ENCODE data around the gene FBXW7.

FBXW7 gene

DNA sequence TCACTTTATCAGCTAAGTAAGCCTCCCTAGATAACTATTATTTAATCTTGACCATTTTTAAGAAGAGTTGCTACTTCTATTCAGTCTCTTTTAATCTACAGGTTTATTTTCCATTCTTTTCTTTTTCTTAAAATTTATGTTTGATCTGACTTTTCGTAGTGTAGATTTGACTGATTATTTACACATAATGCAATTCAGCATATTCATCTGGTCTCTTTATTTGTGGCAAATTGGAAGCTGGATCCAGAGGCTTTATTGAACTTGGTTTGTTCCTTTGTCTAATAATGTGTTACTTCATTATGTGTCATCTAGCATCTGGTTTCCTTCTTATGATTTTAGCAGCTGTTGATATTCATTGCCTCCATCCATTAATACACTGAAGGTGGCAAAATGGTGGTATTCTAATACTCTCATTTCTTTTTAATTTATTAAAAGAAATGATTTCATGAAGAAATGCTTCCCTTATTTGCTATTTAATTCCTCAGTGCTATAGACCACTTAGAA lies 113.0 kb downstream of the FBXW7 start:
- no peak for DNase-seq (ENCODE audit: low read depth)
- TF ChIP-seq, protein P1, sequence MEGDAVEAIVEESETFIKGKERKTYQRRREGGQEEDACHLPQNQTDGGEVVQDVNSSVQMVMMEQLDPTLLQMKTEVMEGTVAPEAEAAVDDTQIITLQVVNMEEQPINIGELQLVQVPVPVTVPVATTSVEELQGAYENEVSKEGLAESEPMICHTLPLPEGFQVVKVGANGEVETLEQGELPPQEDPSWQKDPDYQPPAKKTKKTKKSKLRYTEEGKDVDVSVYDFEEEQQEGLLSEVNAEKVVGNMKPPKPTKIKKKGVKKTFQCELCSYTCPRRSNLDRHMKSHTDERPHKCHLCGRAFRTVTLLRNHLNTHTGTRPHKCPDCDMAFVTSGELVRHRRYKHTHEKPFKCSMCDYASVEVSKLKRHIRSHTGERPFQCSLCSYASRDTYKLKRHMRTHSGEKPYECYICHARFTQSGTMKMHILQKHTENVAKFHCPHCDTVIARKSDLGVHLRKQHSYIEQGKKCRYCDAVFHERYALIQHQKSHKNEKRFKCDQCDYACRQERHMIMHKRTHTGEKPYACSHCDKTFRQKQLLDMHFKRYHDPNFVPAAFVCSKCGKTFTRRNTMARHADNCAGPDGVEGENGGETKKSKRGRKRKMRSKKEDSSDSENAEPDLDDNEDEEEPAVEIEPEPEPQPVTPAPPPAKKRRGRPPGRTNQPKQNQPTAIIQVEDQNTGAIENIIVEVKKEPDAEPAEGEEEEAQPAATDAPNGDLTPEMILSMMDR (IDR thresholded peaks at IDR 0.05; ENCODE audit: low read depth, low read length, missing control alignments) = no peak
- in situ Hi-C loops (cut with HindIII; ENCODE audit: low sequenced_read_pairs) = no loop called here
- no peak overlapping the region for H3K4me3 ChIP-seq (ENCODE audit: low read depth, low read length)

DNA sequence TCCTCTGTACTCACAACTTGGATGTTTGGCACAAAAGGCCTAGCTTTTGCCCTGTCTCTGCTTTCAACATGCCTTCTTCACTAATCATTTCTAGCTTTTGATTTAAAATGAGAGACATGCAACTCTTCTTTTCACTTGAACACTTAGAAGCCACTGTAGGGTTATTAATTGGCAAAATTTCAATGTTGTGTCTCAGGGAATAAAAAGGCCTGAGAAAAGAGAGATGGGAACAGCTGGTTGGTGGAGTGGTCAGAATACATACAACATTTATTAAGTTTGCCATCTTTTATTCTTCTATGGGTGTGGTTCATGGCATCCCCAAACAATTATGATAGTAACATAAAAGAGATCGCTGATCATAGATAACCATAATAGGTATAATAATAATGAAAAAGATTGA lies 114.3 kb downstream of the FBXW7 start:
- in situ Hi-C loops (cut with HindIII; ENCODE audit: low sequenced_read_pairs) = no loop called here
- H3K4me3 ChIP-seq (ENCODE audit: low read depth, low read length) = no peak overlapping the region
- TF ChIP-seq, protein P1 (IDR thresholded peaks at IDR 0.05; ENCODE audit: low read depth, low read length, missing control alignments) = no peak
- no peak for DNase-seq (ENCODE audit: low read depth)

DNA sequence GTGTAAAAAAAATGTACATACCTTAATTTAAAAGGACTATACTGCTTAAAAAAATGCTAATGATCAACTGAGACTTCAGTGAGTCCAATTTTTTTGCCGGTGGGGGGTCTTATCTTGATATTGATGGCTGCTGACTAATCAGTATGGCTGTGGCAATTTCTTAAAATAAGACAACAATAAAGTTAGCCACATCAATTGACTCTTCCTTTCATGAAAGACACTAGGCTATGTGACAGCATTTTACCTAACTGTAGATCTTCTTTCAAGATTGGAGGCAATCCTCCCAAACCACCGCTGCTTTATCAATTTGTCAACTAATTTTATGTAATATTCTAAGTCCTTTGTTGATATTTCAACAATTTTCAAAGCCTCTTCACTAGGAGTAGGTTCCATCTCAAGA lies 116.1 kb downstream of the FBXW7 start:
- TF ChIP-seq, protein P1 (IDR thresholded peaks at IDR 0.05; ENCODE audit: low read depth, low read length, missing control alignments) = no peak
- in situ Hi-C loops (cut with HindIII; ENCODE audit: low sequenced_read_pairs) = no loop called here
- H3K4me3 ChIP-seq (ENCODE audit: low read depth, low read length) = no peak overlapping the region
- no peak for DNase-seq (ENCODE audit: low read depth)

DNA sequence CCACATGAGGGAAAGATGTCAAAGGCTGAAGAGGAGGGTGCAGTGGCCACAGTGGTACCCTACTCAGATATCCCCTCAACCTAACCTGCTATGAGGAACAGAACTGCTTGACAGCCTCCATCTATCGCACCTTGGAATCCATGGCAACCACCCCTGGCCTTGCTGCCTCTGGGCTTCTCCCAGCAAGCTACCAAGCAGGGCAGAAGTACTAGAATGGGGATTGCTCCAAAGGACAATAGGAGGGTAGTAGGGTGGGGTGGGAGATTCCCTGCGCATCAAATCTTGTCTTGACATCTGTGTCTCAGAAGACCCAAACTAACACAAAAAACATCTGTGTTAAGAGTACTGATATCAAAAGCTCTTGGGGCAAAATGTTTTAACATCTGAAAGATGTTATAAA lies 118.2 kb downstream of the FBXW7 start:
- no peak for DNase-seq (ENCODE audit: low read depth)
- no peak overlapping the region for H3K4me3 ChIP-seq (ENCODE audit: low read depth, low read length)
- TF ChIP-seq, protein P1 (IDR thresholded peaks at IDR 0.05; ENCODE audit: low read depth, low read length, missing control alignments) = no peak
- in situ Hi-C loops (cut with HindIII; ENCODE audit: low sequenced_read_pairs) = no loop called here

DNA sequence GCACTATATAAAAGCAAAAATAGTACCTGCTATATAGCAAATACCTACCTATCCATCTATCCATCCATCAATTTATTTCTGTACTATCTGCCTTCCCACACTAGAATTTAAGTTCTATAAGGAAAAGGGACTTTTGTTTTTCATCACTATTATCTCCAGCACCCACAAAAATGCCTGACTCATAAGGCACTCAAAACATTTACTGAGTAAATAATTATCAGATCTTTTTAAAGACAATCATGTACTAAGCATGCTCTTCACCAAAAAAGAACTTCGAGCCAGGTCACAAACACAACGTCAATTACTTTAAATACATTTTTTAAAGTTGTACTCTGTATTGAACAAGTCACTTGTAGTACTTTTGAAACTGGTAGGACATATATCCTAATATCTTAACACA lies 119.9 kb downstream of the FBXW7 start:
- no peak for DNase-seq (ENCODE audit: low read depth)
- no peak overlapping the region for H3K4me3 ChIP-seq (ENCODE audit: low read depth, low read length)
- TF ChIP-seq, protein P1 (IDR thresholded peaks at IDR 0.05; ENCODE audit: low read depth, low read length, missing control alignments) = no peak
- in situ Hi-C loops (cut with HindIII; ENCODE audit: low sequenced_read_pairs) = no loop called here

DNA sequence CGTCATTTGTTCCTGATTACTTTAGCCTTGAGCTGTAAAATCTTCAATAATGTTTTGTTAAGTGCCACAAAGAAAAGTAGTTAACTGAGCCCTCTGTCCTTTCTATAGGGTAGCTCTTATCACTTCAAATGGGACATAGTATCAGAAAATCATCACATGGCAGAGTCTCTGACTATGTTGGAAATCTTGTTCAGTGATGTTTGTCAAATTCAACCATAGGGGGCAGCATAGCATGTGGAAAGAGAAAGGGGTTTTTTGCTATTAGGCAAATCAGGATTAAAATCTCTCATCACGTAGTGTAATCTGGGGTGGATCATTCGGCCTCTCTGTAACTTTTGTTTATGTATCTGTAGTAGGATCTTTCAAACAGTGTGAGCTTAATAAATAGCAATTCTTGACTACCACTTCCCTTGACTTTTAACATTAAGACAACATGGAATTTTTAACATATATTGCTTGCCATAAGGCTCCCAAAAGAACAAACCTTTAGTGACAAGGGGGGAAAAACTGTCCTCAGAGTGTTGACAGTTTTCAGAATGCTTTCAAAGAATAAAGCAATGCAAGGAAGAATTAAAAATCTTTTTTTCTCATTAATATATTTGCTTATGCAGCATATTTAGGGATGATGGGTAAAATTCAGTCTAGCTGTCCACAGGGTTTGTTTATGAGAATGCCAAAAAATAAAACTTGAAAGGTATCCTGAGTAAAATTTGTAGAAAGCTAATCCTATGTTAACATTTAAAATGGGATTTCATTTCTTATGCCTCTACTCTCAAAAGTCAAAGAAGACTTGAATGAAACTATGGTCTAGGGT lies 127.2 kb downstream of the FBXW7 start:
- no peak for DNase-seq (ENCODE audit: low read depth)
- in situ Hi-C loops (cut with HindIII; ENCODE audit: low sequenced_read_pairs) = no loop called here
- TF ChIP-seq, protein P1 (IDR thresholded peaks at IDR 0.05; ENCODE audit: low read depth, low read length, missing control alignments) = peak; percentile 62
- no peak overlapping the region for H3K4me3 ChIP-seq (ENCODE audit: low read depth, low read length)

Measured in astrocyte of the cerebellum (primary cell).